HuH-7.5 (cell line): ENCODE measurements around the gene ZCCHC13.
"Not testable (repeated sequence)": the region's sequence is repeated elsewhere in the genome, so short reads cannot be mapped to it uniquely, and the experiment has no call there.

Experiments used
- DNase-seq: peaks from one replicate; pipeline ENCODE4 v3.0.0; 2011; ENCODE audit warnings: low spot score

ZCCHC13 gene

DNA sequence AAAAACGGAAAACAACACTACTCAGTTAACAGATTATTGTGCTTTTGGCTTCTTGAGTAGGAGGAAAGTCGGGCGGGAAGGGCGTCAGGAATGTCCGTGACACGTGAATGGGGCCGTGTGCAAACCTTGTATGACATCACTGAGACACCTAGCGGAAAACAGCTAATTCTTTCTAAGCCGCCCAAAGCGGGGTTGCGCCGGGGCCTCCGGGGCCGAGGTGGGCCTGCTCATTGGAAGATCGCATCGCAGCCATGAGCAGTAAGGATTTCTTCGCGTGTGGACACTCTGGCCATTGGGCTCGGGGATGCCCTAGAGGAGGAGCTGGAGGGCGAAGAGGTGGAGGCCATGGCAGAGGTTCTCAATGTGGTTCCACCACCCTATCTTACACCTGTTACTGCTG, at the start of gene ZCCHC13:
TSS of gene ZCCHC13 (plus strand) at position 165 of the 400 bp plus-strand sequence. CDS start at position 252, 87 bp downstream.
- DNase-seq = no peak

DNA sequence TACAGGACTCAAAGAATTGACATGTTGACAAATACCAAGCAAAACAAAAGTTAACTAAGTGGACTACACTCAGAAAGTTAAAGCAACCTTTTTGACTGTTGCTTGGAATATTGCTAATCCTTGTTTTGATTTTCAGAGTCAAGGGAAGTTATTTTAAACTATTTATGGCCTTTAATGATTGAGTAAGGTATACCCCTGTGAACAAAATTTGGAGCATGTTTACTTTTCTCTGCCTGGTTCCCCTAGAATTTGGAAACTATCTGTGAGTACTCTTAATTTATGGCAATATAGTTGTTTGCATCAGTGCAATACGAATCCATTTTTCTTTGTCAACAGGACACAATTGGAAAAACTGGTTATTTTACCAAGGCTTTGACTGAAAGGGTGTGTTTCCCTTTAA, 45.9 kb upstream of the ZCCHC13 start:
- not testable (repeated sequence) for DNase-seq

DNA sequence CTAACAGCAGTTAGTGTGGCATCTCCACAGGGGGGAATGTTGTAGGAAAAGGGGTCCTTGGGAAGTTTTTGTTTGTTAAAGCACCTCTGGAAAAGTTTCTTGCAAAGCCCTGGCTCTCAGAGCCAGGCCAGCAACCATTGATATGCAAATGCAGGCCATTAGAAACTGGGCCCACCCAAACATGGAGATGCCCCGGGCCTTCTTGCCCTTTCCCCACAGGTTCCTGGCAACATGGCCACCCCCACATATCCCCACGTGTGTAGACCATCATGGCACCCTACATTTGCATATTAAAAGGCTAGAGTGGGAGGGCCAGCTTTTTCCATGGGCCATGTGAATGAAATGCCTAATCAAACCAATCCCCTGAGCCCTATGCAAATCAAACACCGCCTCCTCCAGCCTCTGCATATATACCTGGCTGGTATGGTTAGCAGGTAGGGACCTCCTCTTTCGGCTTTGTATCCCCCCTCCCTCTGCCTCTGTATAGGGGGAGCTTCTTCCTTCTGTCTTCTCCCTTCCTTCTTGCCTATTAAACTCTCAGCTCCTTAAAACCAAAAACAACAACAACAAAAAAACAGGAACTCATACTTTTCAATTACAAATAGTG, 44.0 kb upstream of the ZCCHC13 start:
- DNase-seq = no peak

DNA sequence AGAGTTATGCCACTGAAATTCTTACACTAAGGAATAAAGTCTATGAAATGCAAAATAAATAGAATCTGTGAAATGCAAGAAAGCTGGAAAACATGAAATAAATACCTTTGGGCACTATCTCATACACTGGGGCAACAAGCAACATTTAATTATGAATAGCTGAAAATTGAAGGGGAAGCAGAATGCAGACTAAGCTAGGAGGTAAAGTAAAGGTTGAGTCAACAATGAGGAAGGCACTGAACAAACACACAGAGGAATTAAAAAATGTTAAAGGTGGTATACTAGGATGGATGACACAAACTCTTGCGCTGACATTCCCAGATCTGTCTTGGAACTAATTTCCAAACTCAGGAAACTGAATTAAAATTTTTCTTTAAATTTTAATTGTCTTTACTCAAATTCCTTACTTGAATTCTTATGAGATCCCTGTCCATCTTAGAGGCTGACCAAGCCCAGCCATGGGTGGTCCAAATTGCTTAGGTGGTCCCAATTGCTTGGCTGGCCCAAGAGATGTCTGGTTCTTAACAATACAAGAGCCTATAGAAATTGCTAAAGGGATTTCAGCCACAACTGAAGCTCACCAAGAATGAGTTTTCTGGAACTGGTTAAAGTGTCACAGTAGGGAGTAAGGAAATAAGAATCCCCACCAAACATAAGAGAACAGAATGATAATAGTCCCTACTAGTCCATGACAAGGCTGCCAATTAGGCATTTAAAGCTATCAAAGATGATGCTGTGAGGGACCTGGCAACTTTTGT, 41.3 kb upstream of the ZCCHC13 start:
- no peak for DNase-seq

- DNase-seq = no peak
Measured at GRCh38 chrX:74270393-74270792, 33.6 kb upstream of the ZCCHC13 start.

DNA sequence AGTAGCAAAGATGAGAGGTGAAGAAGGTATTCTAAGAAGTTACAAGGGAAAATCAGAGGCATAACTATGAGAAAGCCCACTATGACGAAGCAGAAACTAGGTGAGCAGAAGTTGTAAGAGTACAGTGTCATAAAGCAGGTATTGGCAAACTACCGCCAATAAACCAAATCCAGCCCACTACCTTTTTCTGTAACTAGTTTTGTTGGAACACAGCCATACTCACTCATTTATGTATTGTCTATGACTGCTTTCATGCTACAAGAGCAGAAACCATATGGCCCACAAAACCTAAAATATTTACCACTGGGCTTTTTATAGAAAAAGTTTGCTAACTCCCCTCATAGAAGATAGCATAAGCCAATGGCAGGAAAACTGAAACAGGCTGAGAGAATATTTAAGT, 31.8 kb upstream of the ZCCHC13 start:
- DNase-seq = no peak

DNA sequence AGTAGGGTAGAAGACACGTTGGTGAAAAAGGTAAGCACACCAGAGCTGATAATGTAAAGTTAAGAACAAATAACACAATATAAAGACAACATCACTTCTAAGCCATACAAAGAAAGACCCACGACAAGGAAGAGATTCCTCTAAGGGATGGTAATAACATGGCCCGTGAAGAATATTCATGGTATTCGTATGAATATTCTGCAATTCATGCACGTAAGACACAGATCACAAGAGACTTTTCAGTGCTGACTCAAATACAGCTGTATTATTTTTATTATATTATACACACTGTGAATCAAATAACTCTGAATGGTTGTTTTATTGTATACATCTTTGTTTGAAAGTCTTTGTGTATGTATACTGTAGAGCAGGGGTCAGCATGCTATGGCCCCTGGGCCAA, 29.5 kb upstream of the ZCCHC13 start:
- no peak for DNase-seq

DNA sequence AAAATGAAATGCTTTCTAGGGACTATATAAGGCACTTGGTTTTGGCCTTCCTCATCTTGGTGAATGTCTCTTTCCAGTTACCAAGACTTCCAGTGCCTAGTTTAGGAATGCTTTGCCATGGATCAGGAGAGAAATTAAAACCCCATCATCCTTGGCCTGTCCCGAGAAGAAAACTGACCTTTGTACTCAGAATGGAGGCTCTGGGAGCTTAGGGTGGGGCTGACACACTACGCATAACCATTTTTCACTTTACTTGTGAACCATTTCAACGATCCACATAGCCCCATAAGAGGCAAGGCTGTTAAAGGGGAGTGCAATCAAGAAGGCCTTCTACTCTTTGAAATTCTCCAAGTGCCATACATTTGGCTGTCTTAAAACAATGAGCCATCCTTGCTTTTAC, 26.7 kb upstream of the ZCCHC13 start:
- DNase-seq = no peak

GRCh38 chrX:74277846-74278245, 26.1 kb upstream of the ZCCHC13 start:
- no peak for DNase-seq

DNA sequence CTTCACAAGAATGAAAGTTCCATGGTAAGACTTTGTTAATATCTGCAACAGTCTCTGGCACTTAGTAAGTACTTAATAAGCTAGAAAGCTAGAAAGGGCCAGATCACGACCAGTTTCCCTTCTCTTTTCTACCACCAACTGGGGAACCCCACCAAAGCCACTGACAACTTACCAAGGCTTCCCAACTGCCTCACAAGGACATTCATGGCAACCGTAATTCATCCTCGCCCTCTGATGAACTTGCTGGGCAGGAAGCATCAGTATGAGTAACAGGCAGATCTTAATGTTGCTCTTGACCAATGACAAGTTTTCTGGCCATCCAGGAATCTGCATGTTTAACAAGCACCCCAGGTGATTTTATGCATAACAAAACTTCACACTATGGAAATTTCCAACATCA, 23.2 kb upstream of the ZCCHC13 start:
- DNase-seq = no peak

DNA sequence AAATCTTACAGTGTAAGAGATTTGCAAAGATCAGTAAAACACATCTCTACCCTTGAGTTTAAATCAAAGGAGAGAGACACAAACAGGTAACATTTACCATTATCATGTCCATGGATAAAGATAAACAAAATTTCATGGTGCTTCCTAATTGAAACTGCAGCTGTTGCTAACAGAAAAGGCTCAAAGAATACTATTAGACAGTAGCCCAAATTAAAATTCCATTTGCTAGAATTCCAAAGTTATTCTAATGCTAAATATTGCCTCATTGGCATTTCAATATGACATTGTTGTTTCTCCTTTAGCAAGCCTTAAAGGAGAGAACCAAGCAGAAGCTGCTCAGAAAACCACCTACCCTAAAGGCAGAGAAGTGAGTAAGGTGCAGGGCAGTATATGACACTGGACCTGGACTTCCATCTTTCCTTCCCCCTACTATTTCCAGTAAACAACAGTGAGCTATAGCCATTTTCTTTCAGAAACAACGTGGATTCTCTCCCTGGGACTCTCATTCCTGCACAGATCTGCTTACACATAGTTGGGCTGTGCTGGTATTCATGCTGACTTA, 19.5 kb upstream of the ZCCHC13 start:
- no peak for DNase-seq

DNA sequence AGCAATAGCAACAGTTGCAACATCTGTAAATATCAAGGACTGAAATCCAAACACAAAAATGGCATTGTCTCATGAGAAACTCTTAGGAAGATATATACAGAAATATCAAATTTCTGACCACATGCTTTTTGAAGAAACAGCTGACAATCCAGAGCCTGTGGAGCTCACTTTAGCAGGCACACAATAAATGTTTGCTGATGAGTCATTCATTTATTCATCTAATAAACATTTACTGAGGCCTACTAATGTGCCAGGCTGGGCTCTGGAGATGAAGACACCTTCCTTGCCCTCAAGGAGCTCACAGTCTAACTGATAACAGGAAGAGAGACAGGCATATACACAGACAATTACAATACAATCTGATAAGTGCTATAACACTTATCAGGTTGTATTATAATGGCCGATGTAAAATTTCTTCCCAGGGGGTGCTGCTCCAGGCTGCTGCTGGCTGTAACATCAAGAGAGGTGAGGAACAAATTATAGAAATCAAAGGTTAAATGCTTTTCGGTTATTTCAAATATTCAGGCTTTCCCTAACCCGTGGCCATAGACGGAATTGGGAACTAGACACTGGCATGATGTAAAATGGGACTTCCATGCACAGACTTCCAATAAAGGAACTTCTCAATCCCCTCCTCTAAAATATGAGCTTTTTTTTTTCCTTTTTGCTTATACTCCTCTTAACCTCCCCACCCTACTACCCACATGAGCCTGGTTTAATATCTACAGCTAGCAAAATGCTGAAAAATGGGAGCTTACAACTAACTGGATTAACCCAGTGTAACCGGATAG, 16.8 kb upstream of the ZCCHC13 start:
- DNase-seq = no peak

DNA sequence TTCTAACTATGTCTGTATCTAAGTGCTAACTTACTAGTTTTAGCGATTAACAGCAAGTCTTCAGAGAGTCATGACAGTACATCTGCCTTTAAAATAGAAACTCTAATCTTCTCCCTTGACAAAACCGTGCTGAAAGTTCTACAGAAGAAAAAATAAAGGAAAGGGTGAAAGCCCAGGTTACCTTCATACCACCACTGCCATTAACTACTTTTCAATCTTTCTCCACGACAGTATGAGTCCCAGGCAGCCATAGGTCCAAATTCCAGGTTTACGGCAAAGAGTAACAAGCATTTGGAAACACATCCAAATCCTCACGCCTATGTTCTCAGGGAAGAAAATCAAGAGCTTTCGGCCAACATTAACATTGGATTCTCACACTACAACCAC, 12.4 kb upstream of the ZCCHC13 start:
- no peak for DNase-seq

DNA sequence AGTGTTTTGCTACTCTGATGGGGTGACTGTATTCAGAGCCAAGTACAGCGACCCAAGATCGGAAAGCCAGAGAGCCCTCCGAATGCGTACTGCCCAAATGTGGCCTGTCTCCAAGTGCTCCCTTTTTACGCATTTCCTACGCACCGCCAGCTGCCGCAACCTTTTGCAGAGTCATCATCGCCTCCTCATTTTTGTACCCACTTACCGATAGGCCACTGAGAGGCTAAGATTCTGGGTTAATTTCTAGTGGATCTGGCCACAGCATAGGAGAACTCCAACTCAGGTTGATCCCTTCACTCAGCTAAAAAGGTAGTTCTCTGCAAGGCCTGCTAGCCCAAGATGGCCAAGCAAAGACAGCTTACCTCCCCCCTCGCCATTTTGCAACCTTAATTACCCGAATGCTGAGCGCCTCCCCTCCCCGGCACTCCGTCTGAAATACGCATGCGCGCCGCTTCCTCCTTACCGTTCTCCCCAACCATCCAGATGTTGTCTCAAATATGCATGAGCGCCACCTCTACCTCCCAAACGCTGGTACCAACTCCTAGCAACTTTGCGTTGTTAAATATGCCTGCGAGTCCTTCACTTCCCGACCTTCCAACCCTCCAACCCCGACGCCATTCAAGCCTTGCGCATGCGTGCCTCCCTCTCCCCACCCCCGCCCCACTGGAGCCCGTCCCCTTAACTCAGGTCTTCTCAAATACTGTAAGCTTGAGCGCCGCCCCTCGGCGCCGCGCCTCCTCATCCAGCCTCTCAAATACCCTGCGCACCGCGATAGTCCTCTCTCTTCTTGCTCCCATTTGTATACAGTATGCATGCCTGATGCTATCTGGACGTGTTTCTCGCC, 11.8 kb upstream of the ZCCHC13 start:
- DNase-seq = peak; percentile 54

- DNase-seq = no peak
Measured at GRCh38 chrX:74292808-74293123, 11.2 kb upstream of the ZCCHC13 start.

- DNase-seq = peak; percentile 45
Measured at GRCh38 chrX:74293343-74293946, 10.5 kb upstream of the ZCCHC13 start.

DNA sequence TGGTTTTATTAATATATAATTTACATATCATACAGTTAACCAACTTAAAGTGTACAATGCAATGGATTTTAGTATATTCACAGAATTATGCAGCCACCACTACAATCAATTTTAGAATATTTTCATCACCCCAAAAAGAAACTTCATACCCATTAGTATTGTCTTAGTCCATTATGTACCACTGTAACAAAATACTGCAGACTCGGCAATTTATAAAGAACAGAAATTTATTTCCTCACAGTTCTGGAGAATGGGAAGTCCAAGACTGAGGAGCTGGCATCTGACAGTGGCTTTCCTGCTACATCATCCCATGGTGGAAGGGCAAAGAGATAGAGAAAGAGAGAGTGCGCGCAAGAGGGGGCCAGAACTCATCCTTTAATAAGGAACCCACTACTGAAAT, 8.9 kb upstream of the ZCCHC13 start:
- DNase-seq = no peak

- no peak for DNase-seq
Measured at GRCh38 chrX:74297766-74298165, 6.2 kb upstream of the ZCCHC13 start.

DNA sequence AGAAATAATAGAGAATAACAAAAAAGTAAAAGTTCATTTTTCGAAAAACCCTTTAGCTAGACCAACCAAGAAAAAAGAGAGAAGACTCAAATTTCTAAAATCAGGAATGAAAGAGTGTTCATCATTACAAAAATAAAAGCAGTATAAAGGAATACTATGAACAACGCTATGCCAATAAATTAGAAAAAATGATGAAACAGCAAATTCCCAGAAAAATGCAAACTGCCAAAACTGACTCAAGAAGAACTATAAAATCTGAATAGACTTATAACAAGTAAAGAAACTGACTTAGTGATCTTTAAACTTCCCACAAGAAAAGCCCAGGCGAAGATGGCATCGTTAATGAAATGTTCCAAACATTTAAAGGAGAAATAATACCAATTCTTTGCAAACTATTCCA, 3.1 kb upstream of the ZCCHC13 start:
- DNase-seq = no peak

- DNase-seq = no peak
Measured at GRCh38 chrX:74318672-74319071, 14.7 kb downstream of the ZCCHC13 start.

DNA sequence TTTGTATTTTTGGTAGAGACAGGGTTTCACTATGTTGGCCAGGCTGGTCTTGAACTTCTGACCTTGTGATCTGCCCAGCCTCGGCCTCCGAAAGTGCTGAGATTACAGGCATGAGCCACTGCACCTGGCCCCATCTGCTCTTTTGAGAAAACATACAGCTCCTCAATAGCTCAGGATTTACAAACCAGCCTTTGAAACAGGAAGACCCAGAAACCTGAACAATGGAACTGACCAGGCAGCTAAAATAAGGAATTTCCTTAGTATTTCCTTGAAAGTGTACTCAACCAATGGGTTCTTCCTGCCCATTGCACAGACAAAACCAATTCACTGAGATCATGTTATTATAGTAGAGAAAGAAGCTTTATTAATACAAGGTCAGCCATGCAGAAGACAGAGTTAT, 15.3 kb downstream of the ZCCHC13 start:
- not testable (repeated sequence) for DNase-seq

DNA sequence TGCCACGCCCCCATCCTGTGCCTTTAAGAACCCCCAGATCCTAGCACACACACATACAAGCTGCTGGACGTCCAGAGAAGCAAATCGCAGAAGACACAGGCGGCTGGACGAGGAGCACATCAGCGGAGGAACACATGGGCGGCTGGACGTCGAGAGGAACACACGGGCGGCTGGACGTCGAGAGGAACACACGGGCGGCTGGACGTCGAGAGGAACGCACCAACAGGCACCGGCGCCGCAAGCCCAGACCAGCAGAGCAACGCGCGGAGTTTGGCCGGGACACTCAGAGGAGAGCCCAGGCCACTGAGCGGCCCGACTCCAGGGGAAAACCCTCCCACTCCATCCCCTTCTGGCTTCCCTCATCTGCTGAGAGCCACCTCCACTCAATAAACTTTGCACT, 17.2 kb downstream of the ZCCHC13 start:
- DNase-seq = no peak
